Osteocyte (in vitro differentiated cells): ENCODE results near the gene CPLX1. TPM values are rescaled to one million over a fixed set of nuclear protein-coding genes. Genes with fewer than 3 reads are reported as not detected.

Source experiments
- DNase-seq: peaks from one replicate; pipeline ENCODE4 v3.0.0; 2021; ENCODE audit warnings: mixed read lengths; ENCODE audit not compliant: unreplicated experiment; ENCODE audit errors: extremely low spot score
- H3K27ac Mint-ChIP-seq: one replicate; pipeline ENCODE4 v1.8.0; 2021; ENCODE audit warnings: mild to moderate bottlenecking, mixed read lengths; ENCODE audit not compliant: unreplicated experiment
- H3K27me3 Mint-ChIP-seq: one replicate; pipeline ENCODE4 v1.8.0; 2021; ENCODE audit warnings: mixed read lengths; ENCODE audit not compliant: unreplicated experiment
- H3K36me3 Mint-ChIP-seq: one replicate; pipeline ENCODE4 v1.8.0; 2021; ENCODE audit warnings: mixed read lengths; ENCODE audit not compliant: unreplicated experiment
- H3K4me1 Mint-ChIP-seq: one replicate; pipeline ENCODE4 v1.8.0; 2021; ENCODE audit warnings: mixed read lengths; ENCODE audit not compliant: unreplicated experiment
- H3K4me3 Mint-ChIP-seq: one replicate; pipeline ENCODE4 v1.8.0; 2021; ENCODE audit warnings: mild to moderate bottlenecking, moderate library complexity, mixed read lengths; ENCODE audit not compliant: unreplicated experiment
- H3K9me3 Mint-ChIP-seq: one replicate; pipeline ENCODE4 v1.8.0; 2021; ENCODE audit warnings: mixed read lengths; ENCODE audit not compliant: unreplicated experiment
- total RNA-seq: library from RNA; stranded (reverse); gene quantifications from 2 replicates; pipeline ENCODE4 v1.2.1, GENCODE V29; 2021
- TF ChIP-seq, protein P1 (sequence below): fragments of 200-600 bp; sonication (generic); IDR thresholded peaks from 2 replicates; pipeline ENCODE4 v1.5.0; 2021; ENCODE audit warnings: antibody characterized with exemption, mild to moderate bottlenecking, moderate library complexity

Gene CPLX1
- total RNA-seq, 1 donor from 2014 or later = not detected

- no peak overlapping the region for H3K27ac Mint-ChIP-seq
- peaks cover 37% of the 10 kb centered on the region for H3K27me3 Mint-ChIP-seq
- H3K9me3 Mint-ChIP-seq = no peaks in the 10 kb centered on the region
- H3K36me3 Mint-ChIP-seq = peaks cover 2% of the 10 kb centered on the region
- peaks cover 2% of the 10 kb centered on the region for H3K4me1 Mint-ChIP-seq
- no peak overlapping the region for H3K4me3 Mint-ChIP-seq
- TF ChIP-seq, protein P1, sequence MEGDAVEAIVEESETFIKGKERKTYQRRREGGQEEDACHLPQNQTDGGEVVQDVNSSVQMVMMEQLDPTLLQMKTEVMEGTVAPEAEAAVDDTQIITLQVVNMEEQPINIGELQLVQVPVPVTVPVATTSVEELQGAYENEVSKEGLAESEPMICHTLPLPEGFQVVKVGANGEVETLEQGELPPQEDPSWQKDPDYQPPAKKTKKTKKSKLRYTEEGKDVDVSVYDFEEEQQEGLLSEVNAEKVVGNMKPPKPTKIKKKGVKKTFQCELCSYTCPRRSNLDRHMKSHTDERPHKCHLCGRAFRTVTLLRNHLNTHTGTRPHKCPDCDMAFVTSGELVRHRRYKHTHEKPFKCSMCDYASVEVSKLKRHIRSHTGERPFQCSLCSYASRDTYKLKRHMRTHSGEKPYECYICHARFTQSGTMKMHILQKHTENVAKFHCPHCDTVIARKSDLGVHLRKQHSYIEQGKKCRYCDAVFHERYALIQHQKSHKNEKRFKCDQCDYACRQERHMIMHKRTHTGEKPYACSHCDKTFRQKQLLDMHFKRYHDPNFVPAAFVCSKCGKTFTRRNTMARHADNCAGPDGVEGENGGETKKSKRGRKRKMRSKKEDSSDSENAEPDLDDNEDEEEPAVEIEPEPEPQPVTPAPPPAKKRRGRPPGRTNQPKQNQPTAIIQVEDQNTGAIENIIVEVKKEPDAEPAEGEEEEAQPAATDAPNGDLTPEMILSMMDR = no peak
- DNase-seq = no peak
Observed at GRCh38 chr4:824461-825062, 1.4 kb downstream of the CPLX1 start.

- Mint-ChIP-seq H3K27ac (no peak overlapping the region), H3K4me3 (no peak overlapping the region), H3K9me3 (no peaks in the 10 kb centered on the region), H3K36me3 (peaks cover 2% of the 10 kb centered on the region), H3K4me1 (peaks cover 2% of the 10 kb centered on the region), H3K27me3 (peaks cover 37% of the 10 kb centered on the region)
- DNase-seq = no peak
- TF ChIP-seq, protein P1 = no peak
Observed at GRCh38 chr4:823761-824460, 2.0 kb downstream of the CPLX1 start.

GRCh38 chr4:823176-823760 is 2.7 kb downstream of the CPLX1 start:
- Mint-ChIP-seq H3K27me3 (peaks cover 34% of the 10 kb centered on the region), H3K36me3 (peaks cover 2% of the 10 kb centered on the region), H3K4me3 (no peak overlapping the region), H3K27ac (no peak overlapping the region), H3K9me3 (no peaks in the 10 kb centered on the region), H3K4me1 (peaks cover 2% of the 10 kb centered on the region)
- TF ChIP-seq, protein P1 = no peak
- no peak for DNase-seq

DNA sequence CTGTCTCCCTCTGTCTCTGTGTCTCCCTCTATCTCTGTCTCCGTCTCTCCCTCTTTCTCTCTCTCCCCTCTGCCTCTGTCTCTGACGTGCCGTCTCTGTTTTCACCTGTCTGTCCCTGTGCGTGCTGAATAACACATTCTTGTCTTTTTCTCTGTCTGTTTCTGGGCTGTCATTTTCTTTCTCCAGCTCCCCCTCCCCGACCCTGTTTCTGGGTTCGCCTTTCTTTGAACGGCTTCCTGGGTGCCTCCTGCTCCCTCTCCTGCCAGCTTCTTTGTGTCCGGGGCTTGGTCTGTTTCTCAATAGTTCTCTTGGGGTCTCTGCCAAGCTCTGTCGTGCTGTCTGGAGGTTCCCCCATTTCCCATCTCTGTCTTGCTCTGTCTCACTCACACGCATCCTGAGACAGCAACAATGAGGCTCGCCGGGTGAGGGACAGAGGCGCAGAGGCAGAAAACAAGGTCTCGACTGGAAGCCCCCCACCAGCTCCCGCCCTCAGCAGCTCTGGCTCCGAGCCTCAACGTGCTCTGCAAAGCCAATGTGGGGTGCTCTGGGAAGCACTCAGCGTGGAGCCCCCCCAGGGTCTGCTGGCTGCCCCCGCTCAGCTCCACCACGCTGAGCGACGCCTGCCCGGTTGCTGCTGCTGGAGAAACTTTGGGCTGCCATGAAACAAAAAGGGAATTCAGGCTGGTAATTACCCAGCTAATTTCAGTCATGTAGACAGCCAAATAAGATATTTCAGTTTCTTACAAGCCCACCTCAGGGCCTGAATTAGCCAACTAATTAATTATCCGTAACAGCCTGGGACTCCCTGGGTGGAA is 3.4 kb downstream of the CPLX1 start:
- Mint-ChIP-seq H3K27ac (no peak overlapping the region), H3K4me3 (no peak overlapping the region), H3K36me3 (no peaks in the 10 kb centered on the region), H3K4me1 (no peaks in the 10 kb centered on the region), H3K9me3 (no peaks in the 10 kb centered on the region), H3K27me3 (peaks cover 27% of the 10 kb centered on the region)
- TF ChIP-seq, protein P1 = no peak
- no peak for DNase-seq

- TF ChIP-seq, protein P1 = no peak
- no peak overlapping the region for H3K27ac Mint-ChIP-seq
- no peaks in the 10 kb centered on the region for H3K9me3 Mint-ChIP-seq
- H3K36me3 Mint-ChIP-seq = no peaks in the 10 kb centered on the region
- H3K4me3 Mint-ChIP-seq = no peak overlapping the region
- no peak for DNase-seq
- no peaks in the 10 kb centered on the region for H3K4me1 Mint-ChIP-seq
- peaks cover 28% of the 10 kb centered on the region for H3K27me3 Mint-ChIP-seq
Observed at GRCh38 chr4:821631-822030, 4.3 kb downstream of the CPLX1 start.
